Adrenal gland (tissue), 12 donors: Measurements from ENCODE around the gene SLC10A4. TPM values are rescaled to one million over a fixed set of nuclear protein-coding genes. Genes with fewer than 3 reads are reported as not detected.
"Not testable (repeated sequence)": the region's sequence is repeated elsewhere in the genome, so short reads cannot be mapped to it uniquely, and the experiment has no call there.

ENCODE experiments used
- DNase-seq, 7 donors: peaks; one replicate each; pipeline ENCODE4 v3.0.0-alpha.2; 2019 to 2020
- H3K27ac ChIP-seq, 5 donors: fragments of 200-600 bp; sonication (generic) in 4 of 5; 1 replicate in 3 of 5; 2 replicates in 2 of 5; pipeline versions ENCODE4 v1.5.1 to v1.8.0; 2016 to 2020; ENCODE audit warnings: mild to moderate bottlenecking in 1 of 5
- H3K27me3 ChIP-seq: fragments of 200-600 bp; 2 replicates; pipeline ENCODE4 v1.8.0; 2021
- H3K36me3 ChIP-seq, 2 donors: fragments of 200-600 bp; replicated peaks in 1 of 2; 1 replicate in 1 of 2; 2 replicates in 1 of 2; pipeline versions ENCODE4 v1.5.1 to v1.8.0; 2018 to 2022
- H3K4me1 ChIP-seq, 2 donors: fragments of 200-600 bp; replicated peaks in 1 of 2; 1 replicate in 1 of 2; 2 replicates in 1 of 2; pipeline versions ENCODE4 v1.5.1 to v1.8.0; 2018 to 2021
- H3K4me3 ChIP-seq, 4 donors: fragments of 200-600 bp; sonication (generic) in 3 of 4; one replicate each; pipeline ENCODE4 v1.5.1; 2016 to 2018
- H3K9me3 ChIP-seq, 3 donors: fragments of 200-600 bp; sonication (generic) in 1 of 3; replicated peaks in 1 of 3; 1 replicate in 2 of 3; 2 replicates in 1 of 3; pipeline versions ENCODE4 v1.5.1 to v1.8.0; 2016 to 2021
- POLR2A ChIP-seq, 2 donors: fragments of 450-650 bp; IDR thresholded peaks; one replicate each; pipeline ENCODE4 v1.6.1; 2017; ENCODE audit warnings: antibody characterized with exemption in 2 of 2, mild to moderate bottlenecking in 2 of 2, moderate library complexity in 1 of 2
- WGBS, 4 donors: extraction: QIAGEN DNeasy Blood & Tissue Kit in 2 of 4; methylation state at CpG; one replicate each; pipeline versions ENCODE4 v1.1.5 to v1.1.7; 2013 to 2017; 5-methylcytosine and 5-hydroxymethylcytosine counted together
- intact Hi-C, 2 donors: fragments of 100-400 bp; cut with DNase I; formaldehyde crosslinking; loops; one replicate each; pipeline versions ENCODE4 v1.14.1 to v1.15.0; 2022 to 2023
- polyA plus RNA-seq, 3 donors: library from polyadenylated mRNA; stranded (reverse); fragments of 200-250 nt in 2 of 3; fragments of 350-450 nt in 1 of 3; fragmentation: Illumina TruSeq in 1 of 3; extraction: RNeasy Lipid Tissue Mini Kit (QIAGEN cat#74804) in 1 of 3; gene quantifications; one replicate each; pipeline ENCODE4 v1.2.3, GENCODE V29; 2013 to 2014
- total RNA-seq, 9 donors: library from RNA; depleted of rRNA in 4 of 9; stranded (reverse); fragments of >200 nt in 4 of 9; fragments of 120-200 nt in 1 of 9; fragmentation: NEBNext Ultra II Directional in 1 of 9; extraction: Animal tissue kit (Norgen Biotek cat#: 25700) in 1 of 9; gene quantifications; one replicate each; pipeline versions ENCODE4 v1.1.0 to v1.2.4, GENCODE V29; 2013 to 2023
- TF ChIP-seq, protein P1 (sequence below), 6 experiments: fragments of 450-650 bp in 4 of 6; fragments of 200-600 bp in 2 of 6; sonication (generic) in 1 of 6; IDR thresholded peaks; 1 replicate in 5 of 6; 2 replicates in 1 of 6; pipeline versions ENCODE4 v1.5.1 to v1.8.0; 2016 to 2021; ENCODE audit warnings: antibody characterized with exemption in 6 of 6, mild to moderate bottlenecking in 2 of 6, moderate library complexity in 1 of 6
- donor health status: healthy with polysubstance abuse.
- donor health status: Bipolar disorder and iron deficiency.
- donor health status: DM: yes; HTN: yes; CAD: no.
- donor health status: DM: no; HTN: no; CAD: no.
- donor health status: DM: no; HTN: no; CAD: no.
- donor health status: DM: yes; HTN: yes; CAD: no.

SLC10A4 gene
- total and polyA plus RNA-seq, 12 donors = 0.15 to 3.3 (median 1.9) TPM; not detected in 4

DNA sequence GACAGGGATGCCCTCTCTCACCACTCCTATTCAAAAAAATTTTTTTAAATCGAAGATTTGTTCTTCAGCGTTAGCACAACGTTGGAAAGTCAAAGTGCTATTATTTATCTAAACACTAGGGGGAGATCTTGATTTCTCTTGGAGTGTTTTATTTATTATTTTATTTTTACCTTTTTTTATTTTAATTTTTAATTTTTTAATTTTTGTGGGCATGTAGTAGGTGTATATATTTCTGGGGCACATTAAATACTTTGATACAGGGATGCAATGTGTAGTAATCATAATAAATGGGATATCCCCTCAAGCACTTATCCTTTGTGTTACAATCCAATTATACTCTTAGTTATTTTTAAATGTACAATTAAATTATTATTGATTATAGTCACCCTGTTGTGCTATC, 37.4 kb upstream of the SLC10A4 start:
- H3K4me1 ChIP-seq = no peaks in the 10 kb centered on the region
- DNase-seq = no peak
- no peaks in the 10 kb centered on the region for H3K36me3 ChIP-seq
- TF ChIP-seq POLR2A (IDR thresholded peaks at IDR 0.05) = no peak
- TF ChIP-seq, protein P1, sequence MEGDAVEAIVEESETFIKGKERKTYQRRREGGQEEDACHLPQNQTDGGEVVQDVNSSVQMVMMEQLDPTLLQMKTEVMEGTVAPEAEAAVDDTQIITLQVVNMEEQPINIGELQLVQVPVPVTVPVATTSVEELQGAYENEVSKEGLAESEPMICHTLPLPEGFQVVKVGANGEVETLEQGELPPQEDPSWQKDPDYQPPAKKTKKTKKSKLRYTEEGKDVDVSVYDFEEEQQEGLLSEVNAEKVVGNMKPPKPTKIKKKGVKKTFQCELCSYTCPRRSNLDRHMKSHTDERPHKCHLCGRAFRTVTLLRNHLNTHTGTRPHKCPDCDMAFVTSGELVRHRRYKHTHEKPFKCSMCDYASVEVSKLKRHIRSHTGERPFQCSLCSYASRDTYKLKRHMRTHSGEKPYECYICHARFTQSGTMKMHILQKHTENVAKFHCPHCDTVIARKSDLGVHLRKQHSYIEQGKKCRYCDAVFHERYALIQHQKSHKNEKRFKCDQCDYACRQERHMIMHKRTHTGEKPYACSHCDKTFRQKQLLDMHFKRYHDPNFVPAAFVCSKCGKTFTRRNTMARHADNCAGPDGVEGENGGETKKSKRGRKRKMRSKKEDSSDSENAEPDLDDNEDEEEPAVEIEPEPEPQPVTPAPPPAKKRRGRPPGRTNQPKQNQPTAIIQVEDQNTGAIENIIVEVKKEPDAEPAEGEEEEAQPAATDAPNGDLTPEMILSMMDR (IDR thresholded peaks at IDR 0.05) = peak in 5 of 6 experiments; percentile 39 to 67 (median 49)
- 2 to 6% (median 4%) methylated on average over 3 of the region's 3 CpGs for WGBS, 4 donors
- H3K9me3 ChIP-seq = no peaks in the 10 kb centered on the region
- H3K4me3 ChIP-seq = no peak overlapping the region
- intact Hi-C loops = no loop called here
- no peak overlapping the region for H3K27ac ChIP-seq
- no peaks in the 10 kb centered on the region for H3K27me3 ChIP-seq

DNA sequence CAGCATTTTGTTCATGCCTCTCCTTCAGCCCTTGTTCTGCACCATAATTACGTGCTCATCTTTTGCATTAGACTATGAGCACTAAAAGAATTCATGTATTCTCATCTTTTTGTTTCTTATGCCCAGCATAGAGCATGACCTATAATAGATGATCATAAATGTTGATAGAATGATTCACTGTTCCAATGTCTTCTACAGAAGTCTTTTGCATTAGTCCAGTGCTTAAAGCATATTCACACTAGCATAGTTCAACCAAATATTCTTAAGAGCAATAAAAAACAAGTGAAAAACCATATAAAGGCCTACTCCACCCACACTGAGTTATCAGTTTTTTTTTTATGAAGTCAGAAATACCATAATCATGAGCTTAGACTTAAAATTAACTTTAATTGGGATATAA, 36.5 kb upstream of the SLC10A4 start:
- H3K4me3 ChIP-seq = no peak overlapping the region
- no peak for TF ChIP-seq POLR2A (IDR thresholded peaks at IDR 0.05)
- TF ChIP-seq, protein P1 (IDR thresholded peaks at IDR 0.05) = no peak
- WGBS, 4 donors = 91 to 97% (median 94%) methylated on average over 1 of the region's 1 CpG
- no peaks in the 10 kb centered on the region for H3K4me1 ChIP-seq
- no peak overlapping the region for H3K27ac ChIP-seq
- intact Hi-C loops = no loop called here
- H3K27me3 ChIP-seq = no peaks in the 10 kb centered on the region
- no peaks in the 10 kb centered on the region for H3K36me3 ChIP-seq
- H3K9me3 ChIP-seq = no peaks in the 10 kb centered on the region
- no peak for DNase-seq

DNA sequence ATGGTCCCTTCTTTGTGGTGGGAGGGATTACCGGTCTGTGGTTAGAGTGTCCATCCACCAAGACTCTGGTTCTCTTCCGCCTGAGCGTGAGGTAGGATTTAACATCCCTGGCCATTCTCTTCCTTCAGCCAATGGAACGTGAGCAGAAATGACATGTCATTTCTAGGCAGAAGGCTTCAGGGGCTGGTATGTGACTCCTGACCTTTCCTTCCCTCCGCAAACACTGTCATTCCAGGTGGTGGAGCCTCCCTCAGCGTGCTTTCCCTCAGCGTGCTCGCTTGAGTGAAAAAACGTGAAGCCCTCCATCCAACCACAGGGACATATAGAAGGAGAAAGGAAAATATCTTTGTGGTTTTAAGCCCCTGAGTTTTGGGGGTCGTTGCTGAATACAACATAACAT, 34.0 kb upstream of the SLC10A4 start:
- Histone ChIP-seq H3K9me3 (no peaks in the 10 kb centered on the region), H3K36me3 (no peaks in the 10 kb centered on the region), H3K4me1 (no peaks in the 10 kb centered on the region), H3K27ac (no peak overlapping the region), H3K27me3 (no peaks in the 10 kb centered on the region), H3K4me3 (no peak overlapping the region)
- intact Hi-C loops = no loop called here
- TF ChIP-seq POLR2A (IDR thresholded peaks at IDR 0.05) = no peak
- TF ChIP-seq, protein P1 (IDR thresholded peaks at IDR 0.05) = no peak
- WGBS, 4 donors = 86 to 90% (median 89%) methylated on average over 10 of the region's 10 CpGs
- DNase-seq = no peak

DNA sequence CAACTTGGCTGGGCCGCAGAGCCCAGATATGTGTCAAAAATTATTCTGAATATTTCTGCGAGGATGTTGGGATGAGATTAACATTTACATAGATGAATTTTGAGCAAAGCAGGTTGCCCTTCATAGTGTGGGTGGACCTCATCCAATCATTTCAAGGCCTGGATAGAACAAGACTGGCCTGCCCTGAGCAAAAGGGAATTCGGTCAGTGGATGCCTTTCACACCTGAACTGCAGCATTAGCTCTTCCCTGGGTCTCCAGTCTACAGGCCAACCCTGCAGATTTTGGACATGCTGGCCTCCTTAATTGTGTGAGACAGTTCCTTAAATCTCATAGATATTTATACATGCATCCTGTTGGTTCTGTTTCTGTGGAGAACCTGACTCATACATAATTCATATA, 32.4 kb upstream of the SLC10A4 start:
- Histone ChIP-seq H3K36me3 (no peaks in the 10 kb centered on the region), H3K9me3 (no peaks in the 10 kb centered on the region), H3K4me3 (no peak overlapping the region), H3K27me3 (no peaks in the 10 kb centered on the region), H3K4me1 (no peaks in the 10 kb centered on the region), H3K27ac (no peak overlapping the region)
- 91 to 100% (median 94%) methylated on average over 3 of the region's 3 CpGs for WGBS, 4 donors
- intact Hi-C loops = no loop called here
- DNase-seq = no peak
- TF ChIP-seq, protein P1 (IDR thresholded peaks at IDR 0.05) = no peak
- TF ChIP-seq POLR2A (IDR thresholded peaks at IDR 0.05) = no peak

DNA sequence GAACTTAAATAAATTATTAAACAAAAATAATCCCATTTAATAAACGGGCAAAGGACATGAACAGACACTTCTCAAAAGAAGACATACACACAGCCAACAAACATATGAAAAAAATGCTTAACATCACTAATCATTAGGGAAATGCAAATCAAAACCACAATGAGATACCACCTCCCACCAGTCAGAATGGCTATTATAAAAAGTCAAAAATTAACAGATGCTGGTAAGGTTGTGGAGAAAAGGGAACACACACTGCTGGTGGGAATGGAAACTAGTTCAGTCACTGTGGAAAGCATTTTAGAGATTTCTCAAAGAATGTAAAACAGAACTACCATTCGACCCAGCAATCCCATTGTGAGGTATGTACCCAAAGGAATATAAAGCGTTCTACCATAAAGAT, 31.5 kb upstream of the SLC10A4 start:
- intact Hi-C loops, H3K27me3 ChIP-seq, H3K4me1 ChIP-seq, H3K4me3 ChIP-seq, DNase-seq, H3K36me3 ChIP-seq, H3K27ac ChIP-seq, H3K9me3 ChIP-seq: not testable (repeated sequence)
- 83 to 89% (median 87%) methylated on average over 3 of the region's 3 CpGs for WGBS, 4 donors
